GM19438 (cell line): ENCODE data around the gene RASGRP2.

ENCODE experiments used
- ATAC-seq: cut with Tn5 transposase; IDR thresholded peaks from one replicate; pipeline ENCODE4 v1.9.1; 2021; ENCODE audit warnings: low read depth; ENCODE audit not compliant: unreplicated experiment

Gene RASGRP2

DNA sequence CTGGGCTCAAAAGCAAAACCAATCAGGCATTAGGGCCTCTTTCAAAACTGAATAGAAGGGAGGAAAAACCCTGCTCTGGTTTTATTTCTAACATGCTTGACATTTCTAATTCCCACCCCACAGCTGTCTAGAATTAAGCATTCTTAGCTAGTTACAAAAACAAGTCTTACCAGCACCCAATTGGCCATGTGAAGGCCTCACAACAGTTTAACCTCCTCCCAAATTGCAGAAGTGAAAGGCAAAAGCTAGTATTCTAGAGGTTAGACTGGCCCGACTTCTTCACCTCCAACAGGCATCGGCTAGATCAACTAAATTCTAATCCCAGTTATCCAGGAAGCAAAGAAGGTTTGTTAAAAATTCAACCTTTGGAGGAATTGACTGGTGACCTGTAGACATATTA is 27.9 kb upstream of the RASGRP2 start:
- no peak for ATAC-seq

DNA sequence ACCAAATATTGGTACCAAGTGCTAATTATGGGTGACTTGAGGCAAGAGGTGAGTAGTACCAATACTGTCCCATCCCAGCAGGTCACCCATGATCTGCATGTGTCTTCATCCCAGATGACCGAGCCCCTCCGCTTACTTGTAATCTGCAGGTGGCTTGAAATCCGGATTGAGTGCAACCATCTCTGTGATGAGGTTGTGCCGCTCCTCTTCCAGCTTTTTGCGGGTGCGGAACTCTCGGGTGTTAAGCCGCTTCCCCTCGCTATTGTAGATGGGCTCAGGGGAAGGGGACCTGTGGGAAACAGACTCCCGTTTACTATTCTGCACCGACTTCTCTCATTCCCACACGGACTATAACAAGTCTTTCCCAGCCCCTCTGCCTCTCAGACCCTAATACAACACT is 26.2 kb upstream of the RASGRP2 start:
- no peak for ATAC-seq

- no peak for ATAC-seq
Measured at GRCh38 chr11:64769283-64769682, 25.3 kb upstream of the RASGRP2 start.

DNA sequence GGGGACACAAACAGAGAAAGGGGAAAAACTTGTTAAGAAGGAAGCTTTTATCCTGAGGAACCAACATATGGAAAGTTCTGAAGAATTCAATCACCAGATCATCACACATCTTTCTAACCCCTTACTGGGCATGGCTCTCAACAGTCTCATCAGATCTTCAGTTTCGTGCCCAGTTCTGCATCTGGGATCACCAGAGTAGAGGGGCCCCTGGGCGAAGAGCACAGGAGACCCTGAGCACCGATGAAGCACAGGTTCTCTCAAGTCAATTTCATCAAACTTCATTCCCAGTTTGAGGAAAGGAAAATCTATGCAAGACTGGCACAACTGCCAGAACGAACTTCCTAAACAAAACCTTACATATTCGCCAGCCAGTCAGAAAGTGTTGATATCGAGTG is 24.4 kb upstream of the RASGRP2 start:
- no peak for ATAC-seq

- no peak for ATAC-seq
Measured at GRCh38 chr11:64767344-64768299, 23.7 kb upstream of the RASGRP2 start.

GRCh38 chr11:64766881-64767280 is 22.9 kb upstream of the RASGRP2 start:
- no peak for ATAC-seq

GRCh38 chr11:64765851-64766665 is 22.1 kb upstream of the RASGRP2 start:
- no peak for ATAC-seq

DNA sequence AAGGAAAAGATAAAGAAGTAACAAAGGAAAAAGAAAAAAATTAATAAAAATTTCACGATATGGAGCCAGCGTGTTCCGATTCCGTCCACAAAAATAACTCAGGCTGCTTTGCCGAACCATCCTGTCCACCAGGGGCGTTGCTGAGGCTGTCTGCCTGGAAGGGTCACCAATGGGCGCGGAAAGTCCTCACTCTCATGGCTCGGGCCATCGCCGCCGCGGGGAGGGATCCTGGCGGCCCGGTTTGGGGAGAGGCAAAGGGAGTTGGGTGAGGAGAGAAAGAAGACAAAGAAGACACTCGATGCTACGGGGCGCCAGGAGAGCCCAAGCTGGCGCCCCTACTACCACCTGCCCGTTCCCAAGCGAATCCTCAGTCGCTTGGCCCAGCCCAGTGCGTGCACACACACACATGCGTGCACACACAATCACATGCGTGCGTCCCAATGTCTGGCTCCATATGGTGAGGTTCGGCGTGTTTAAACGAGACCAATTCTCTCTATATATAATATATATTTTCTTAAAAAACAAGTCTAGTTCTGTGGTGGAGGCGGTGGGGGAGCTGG is 21.4 kb upstream of the RASGRP2 start:
- ATAC-seq, result no peak

DNA sequence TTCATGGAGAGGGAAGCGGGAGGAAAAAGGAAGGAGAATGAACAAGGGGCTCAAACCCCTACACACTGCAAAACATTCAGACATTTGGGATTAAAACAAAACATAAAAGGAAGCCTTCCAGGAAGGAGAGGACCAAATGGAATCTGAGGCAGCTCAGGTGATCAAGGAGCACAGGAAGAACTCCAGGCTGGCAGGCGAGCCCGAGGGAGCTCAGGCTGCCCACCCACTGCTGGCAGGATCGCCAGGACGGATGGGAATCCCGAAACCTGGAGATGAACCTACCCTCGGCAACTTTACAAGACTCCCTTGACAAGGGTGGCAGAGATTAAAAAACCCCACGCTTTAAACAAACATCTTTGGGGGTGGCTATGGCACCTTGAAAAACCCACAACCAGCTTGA is 20.8 kb upstream of the RASGRP2 start:
- no peak for ATAC-seq

- no peak for ATAC-seq
Measured at GRCh38 chr11:64764040-64764611, 20.2 kb upstream of the RASGRP2 start.

DNA sequence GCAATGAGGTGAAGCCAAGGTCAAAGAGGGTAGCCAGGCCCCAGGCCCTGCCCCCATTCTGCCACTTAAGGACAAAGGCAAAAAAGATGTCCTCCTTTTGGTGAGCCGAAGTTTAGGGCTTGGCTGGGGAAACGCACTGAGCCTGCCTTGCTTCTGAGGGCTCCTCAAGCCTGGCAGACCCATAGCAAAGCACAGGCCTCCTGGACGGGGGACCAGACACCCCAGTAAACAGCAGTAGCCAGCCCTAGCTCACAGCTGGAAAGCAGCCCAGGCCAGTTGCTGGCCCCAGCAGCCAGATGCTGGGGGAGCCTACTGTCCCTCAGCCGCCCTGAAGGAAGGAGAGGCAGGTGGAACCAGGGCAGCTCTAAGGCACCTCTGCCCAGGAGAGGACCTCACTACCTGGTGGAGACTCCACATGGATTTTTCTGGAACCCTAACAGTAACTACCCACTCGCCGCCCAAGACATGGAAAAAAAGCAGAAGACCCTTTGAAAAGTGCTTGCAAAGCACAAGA is 19.6 kb upstream of the RASGRP2 start:
- ATAC-seq, result no peak

GRCh38 chr11:64762674-64763525 is 19.0 kb upstream of the RASGRP2 start:
- no peak for ATAC-seq

DNA sequence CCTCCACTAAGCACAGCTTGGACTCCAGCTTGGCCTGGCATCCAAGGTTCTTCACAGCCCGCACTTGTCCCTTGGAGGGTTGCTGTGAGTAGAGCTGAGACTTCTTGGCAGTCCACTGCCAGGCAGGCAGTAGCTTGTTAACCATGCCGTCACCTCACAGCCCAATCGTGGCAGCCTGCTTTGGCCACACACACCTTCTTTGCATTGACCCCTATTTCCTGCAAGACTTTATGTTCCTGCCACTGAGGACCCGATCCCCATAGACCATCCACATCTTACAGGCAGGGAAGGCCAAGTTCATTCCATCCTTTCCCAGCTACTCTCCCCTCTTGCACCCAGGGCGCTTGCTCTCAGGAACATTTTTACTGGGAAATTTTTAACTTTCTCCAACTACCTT is 18.3 kb upstream of the RASGRP2 start:
- ATAC-seq, result no peak

DNA sequence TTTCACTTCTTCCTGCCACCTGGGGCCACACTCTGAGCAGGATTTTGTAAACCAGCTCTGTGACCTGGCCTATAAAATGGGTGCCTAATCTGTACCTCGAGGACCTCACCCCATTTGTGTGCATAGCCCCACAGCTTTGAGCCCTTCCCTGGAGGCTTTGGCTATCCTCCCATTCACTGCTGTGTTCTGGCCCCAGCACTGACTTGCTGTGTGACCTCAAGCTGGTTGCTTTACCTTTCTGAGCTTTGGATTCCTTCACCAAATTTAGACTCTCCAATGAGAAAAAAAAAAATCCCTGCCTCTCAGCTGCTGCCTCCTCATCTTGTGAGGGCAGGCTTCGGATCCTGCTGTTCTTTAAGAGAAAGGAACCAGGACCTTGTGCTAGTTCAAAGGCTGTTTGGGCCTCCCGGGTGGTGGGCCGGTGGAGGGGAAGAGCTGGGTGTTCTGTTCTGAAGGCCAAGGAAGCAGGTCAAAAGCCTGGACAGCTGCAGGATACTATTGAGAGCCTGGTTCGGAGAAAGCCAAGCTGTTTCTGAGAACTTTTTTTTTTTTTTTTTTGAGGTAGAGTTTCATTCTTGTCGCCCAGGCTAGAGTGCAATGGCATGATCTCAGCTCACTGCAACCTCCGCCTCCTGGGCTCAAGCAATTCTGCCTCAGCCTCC is 16.9 kb upstream of the RASGRP2 start:
- ATAC-seq, result no peak

GRCh38 chr11:64759722-64760719 is 16.1 kb upstream of the RASGRP2 start, which contains the start of gene PYGM:
TSS of gene PYGM (minus strand) at chr11:64759974. CDS start at chr11:64759898, 76 bp downstream.
- ATAC-seq, result no peak

GRCh38 chr11:64759131-64759721 is 15.3 kb upstream of the RASGRP2 start:
- no peak for ATAC-seq

DNA sequence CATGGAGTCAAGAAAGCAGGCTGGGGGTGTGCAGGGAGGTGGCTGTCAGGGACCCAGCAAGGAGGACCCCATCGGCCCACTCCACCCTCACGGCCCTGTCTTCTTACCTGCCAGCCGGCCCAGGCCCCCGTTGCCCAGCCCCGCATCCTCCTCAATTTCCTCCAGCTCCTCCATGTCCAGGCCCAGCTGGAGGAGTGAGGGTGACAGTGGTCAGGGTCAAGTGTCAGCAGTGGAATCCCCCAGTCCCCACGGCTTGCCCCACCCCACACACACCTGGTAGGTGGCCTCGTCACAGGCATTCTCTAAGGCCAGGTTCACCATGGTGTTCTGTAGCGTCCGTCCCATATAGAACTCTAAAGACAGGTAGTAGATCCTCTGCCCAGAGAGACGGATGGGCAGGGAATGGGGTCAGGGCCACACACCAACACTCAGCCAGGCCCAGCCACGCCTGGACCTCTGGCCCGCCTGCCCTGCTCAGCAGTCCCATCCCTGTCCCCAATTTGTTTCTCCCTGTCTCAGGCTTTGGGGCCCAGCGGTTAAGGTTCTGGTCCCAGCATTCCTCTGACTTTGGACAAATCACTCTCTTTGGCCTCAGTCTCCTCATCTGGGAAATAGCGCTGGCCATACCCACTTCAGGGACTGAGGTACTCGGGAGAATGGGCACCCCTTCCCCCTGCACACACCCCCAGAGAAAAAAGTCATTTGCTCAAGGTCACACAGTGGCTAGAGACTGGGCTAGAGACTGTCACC is 14.6 kb upstream of the RASGRP2 start:
- no peak for ATAC-seq
